Measurements from ENCODE around the gene DRAM1.

DNA sequence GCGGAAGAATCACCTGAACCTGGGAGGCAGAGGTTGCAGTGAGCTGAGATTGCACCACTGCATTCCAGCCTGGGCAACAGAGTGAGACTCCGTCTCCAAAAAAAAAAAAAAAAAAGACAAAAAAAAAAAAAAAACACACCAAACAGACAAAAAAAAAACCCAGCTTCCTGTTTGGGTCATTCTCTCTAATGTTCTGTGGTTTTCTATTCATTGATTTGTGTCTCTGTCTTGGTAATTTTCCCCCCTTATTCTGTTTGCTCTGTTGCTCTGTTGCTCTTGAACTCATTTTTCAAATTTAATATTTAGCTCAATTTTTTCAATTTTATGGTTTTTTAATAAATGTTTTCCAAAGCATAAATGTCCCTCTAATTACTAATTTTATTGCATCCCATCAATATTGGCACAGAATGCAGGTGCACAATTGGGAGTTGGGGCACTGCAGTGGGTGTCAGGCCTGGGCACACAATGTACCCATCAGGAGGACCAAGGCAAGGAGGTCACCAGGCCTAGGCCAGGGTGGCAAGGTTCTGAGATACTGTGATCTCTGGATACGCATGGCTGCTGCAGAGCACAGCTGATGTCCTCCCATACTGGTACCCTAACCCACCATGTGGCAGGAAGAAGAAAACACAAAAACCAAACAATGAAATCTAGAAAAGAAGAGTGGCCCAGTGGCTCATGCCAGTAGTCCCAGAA lies 38.6 kb upstream of the DRAM1 start:
- TF ChIP-seq POLR2A (IDR thresholded peaks at IDR 0.05) (no peak), CTCF (IDR thresholded peaks at IDR 0.05) (no peak), POLR2AphosphoS5 (IDR thresholded peaks at IDR 0.05) (no peak)
